MM.1S (cell line): ENCODE results near the gene WNK1.

ENCODE experiments used
- DNase-seq: peaks from one replicate; pipeline ENCODE4 v3.0.0-alpha.2; 2015
- H2AFZ ChIP-seq: fragments of 300-600 bp; sonication (generic); 2 replicates; pipeline ENCODE4 v1.6.0; 2016; ENCODE audit warnings: antibody characterized with exemption, low read length
- H3F3A ChIP-seq: fragments of 300-600 bp; sonication (generic); 2 replicates; pipeline ENCODE4 v1.6.1; 2016; ENCODE audit warnings: mild to moderate bottlenecking, antibody characterized with exemption, low read length, moderate library complexity, mixed read lengths; ENCODE audit not compliant: insufficient read depth
- H3K27ac ChIP-seq: fragments of 300-600 bp; sonication (generic); 2 replicates; pipeline ENCODE4 v1.5.1; 2016; ENCODE audit warnings: mild to moderate bottlenecking, low read length
- H3K27me3 ChIP-seq: fragments of 300-600 bp; sonication (generic); replicated peaks from 2 replicates; pipeline ENCODE4 v1.6.0; 2016; ENCODE audit warnings: low read length; ENCODE audit not compliant: insufficient read depth
- H3K36me3 ChIP-seq: fragments of 300-600 bp; sonication (generic); replicated peaks from 2 replicates; pipeline ENCODE4 v1.6.1; 2016; ENCODE audit warnings: mild to moderate bottlenecking, low read length, mixed read lengths; ENCODE audit not compliant: insufficient read depth
- H3K4me1 ChIP-seq: fragments of 300-600 bp; sonication (generic); 2 replicates; pipeline ENCODE4 v1.6.1; 2016; ENCODE audit warnings: low read length, mixed read lengths
- H3K4me2 ChIP-seq: fragments of 300-600 bp; sonication (generic); 2 replicates; pipeline ENCODE4 v1.6.0; 2016; ENCODE audit warnings: low read depth, low read length
- H3K4me3 ChIP-seq: fragments of 300-600 bp; sonication (generic); 2 replicates; pipeline ENCODE4 v1.5.1; 2016; ENCODE audit warnings: low read length, mixed read lengths
- H3K79me2 ChIP-seq: fragments of 300-600 bp; sonication (generic); 2 replicates; pipeline ENCODE4 v1.6.1; 2016; ENCODE audit warnings: mixed run types, low read length, mixed read lengths
- H3K9ac ChIP-seq: fragments of 300-600 bp; sonication (generic); 2 replicates; pipeline ENCODE4 v1.6.1; 2016; ENCODE audit warnings: low read length, mixed read lengths
- H3K9me2 ChIP-seq: fragments of 300-600 bp; sonication (generic); replicated peaks from 2 replicates; pipeline ENCODE4 v1.6.1; 2016; ENCODE audit warnings: mild to moderate bottlenecking, low read length, mixed read lengths; ENCODE audit not compliant: insufficient read depth
- H3K9me3 ChIP-seq: fragments of 300-600 bp; sonication (generic); replicated peaks from 2 replicates; pipeline ENCODE4 v1.6.1; 2016; ENCODE audit warnings: mild to moderate bottlenecking, low read length, mixed read lengths; ENCODE audit not compliant: insufficient read depth
- H4K20me1 ChIP-seq: fragments of 300-600 bp; sonication (generic); 2 replicates; pipeline ENCODE4 v1.6.1; 2016; ENCODE audit warnings: mild to moderate bottlenecking, low read length, moderate library complexity, mixed read lengths; ENCODE audit not compliant: insufficient read depth
- EZH2 ChIP-seq: fragments of 300-600 bp; sonication (generic); optimal IDR thresholded peaks from 2 replicates; pipeline ENCODE3; 2017; ENCODE audit warnings: low read depth, mild to moderate bottlenecking, antibody characterized with exemption, low read length, mixed read lengths
- EZH2phosphoT487 ChIP-seq: fragments of 300-600 bp; sonication (generic); IDR thresholded peaks from 2 replicates; pipeline ENCODE4 v1.6.1; 2018; ENCODE audit warnings: antibody characterized with exemption, low read length
- TF ChIP-seq, protein P1 (sequence below): fragments of 300-600 bp; sonication (generic); IDR thresholded peaks from 2 replicates; pipeline ENCODE4 v1.5.1; 2016; ENCODE audit warnings: antibody characterized with exemption, low read length, mixed read lengths

The WNK1 gene

GRCh38 chr12:752695-753610, 574 bp downstream of the WNK1 start:
- no peaks in the 10 kb centered on the region for H3K36me3 ChIP-seq
- TF ChIP-seq, protein P1, sequence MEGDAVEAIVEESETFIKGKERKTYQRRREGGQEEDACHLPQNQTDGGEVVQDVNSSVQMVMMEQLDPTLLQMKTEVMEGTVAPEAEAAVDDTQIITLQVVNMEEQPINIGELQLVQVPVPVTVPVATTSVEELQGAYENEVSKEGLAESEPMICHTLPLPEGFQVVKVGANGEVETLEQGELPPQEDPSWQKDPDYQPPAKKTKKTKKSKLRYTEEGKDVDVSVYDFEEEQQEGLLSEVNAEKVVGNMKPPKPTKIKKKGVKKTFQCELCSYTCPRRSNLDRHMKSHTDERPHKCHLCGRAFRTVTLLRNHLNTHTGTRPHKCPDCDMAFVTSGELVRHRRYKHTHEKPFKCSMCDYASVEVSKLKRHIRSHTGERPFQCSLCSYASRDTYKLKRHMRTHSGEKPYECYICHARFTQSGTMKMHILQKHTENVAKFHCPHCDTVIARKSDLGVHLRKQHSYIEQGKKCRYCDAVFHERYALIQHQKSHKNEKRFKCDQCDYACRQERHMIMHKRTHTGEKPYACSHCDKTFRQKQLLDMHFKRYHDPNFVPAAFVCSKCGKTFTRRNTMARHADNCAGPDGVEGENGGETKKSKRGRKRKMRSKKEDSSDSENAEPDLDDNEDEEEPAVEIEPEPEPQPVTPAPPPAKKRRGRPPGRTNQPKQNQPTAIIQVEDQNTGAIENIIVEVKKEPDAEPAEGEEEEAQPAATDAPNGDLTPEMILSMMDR, result no peak
- TF ChIP-seq EZH2, result no peak
- TF ChIP-seq EZH2phosphoT487, result no peak
- H4K20me1 ChIP-seq, result 0 out of 2 replicates have a peak, but pooled peaks cover 30% of the 10 kb centered on the region
- no peaks in the 10 kb centered on the region for H3K9me2 ChIP-seq
- peak overlapping the region; percentile 80 for H3K9ac ChIP-seq
- H3K4me1 ChIP-seq, result peaks cover 15% of the 10 kb centered on the region; the same call in 1 of the 2 replicates
- peak overlapping the region; percentile 73; the same call in 1 of the 2 replicates for H3K27ac ChIP-seq
- no peaks in the 10 kb centered on the region for H3K9me3 ChIP-seq
- peak; percentile 60 for DNase-seq
- peak overlapping the region; percentile 70 for H3K4me3 ChIP-seq
- H2AFZ ChIP-seq, result peak overlapping the region; percentile 79
- peak overlapping the region; percentile 83 for H3K4me2 ChIP-seq
- peaks cover 50% of the 10 kb centered on the region for H3K79me2 ChIP-seq
- H3F3A ChIP-seq, result peaks cover 36% of the 10 kb centered on the region
- H3K27me3 ChIP-seq, result no peaks in the 10 kb centered on the region

DNA sequence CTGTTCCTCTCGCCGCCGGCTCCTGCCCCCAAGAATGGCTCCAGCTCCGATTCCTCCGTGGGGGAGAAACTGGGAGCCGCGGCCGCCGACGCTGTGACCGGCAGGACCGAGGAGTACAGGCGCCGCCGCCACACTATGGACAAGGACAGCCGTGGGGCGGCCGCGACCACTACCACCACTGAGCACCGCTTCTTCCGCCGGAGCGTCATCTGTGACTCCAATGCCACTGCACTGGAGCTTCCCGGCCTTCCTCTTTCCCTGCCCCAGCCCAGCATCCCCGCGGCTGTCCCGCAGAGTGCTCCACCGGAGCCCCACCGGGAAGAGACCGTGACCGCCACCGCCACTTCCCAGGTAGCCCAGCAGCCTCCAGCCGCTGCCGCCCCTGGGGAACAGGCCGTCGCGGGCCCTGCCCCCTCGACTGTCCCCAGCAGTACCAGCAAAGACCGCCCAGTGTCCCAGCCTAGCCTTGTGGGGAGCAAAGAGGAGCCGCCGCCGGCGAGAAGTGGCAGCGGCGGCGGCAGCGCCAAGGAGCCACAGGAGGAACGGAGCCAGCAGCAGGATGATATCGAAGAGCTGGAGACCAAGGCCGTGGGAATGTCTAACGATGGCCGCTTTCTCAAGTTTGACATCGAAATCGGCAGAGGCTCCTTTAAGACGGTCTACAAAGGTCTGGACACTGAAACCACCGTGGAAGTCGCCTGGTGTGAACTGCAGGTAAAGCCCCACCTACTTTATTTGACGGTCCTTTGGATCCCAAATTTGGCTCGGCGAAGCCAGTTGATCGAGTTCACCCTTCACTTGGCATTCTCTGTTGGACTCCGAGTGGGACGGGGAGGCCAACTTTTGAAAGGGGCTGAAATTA, 1.5 kb downstream of the WNK1 start:
- Histone ChIP-seq H3K27me3 (no peaks in the 10 kb centered on the region), H3K79me2 (peaks cover 58% of the 10 kb centered on the region), H3F3A (peaks cover 36% of the 10 kb centered on the region), H3K4me3 (peak overlapping the region; percentile 70), H3K9ac (peak overlapping the region; percentile 62), H4K20me1 (0 out of 2 replicates have a peak, but pooled peaks cover 30% of the 10 kb centered on the region), H3K9me3 (no peaks in the 10 kb centered on the region), H3K27ac (peak overlapping the region; percentile 32; the same call in 1 of the 2 replicates), H3K4me1 (peaks cover 15% of the 10 kb centered on the region; the same call in 1 of the 2 replicates), H3K9me2 (no peaks in the 10 kb centered on the region), H3K36me3 (no peaks in the 10 kb centered on the region), H3K4me2 (peak overlapping the region; percentile 83), H2AFZ (peak overlapping the region; percentile 59)
- TF ChIP-seq, protein P1, result peak; percentile 27
- no peak for TF ChIP-seq EZH2phosphoT487
- DNase-seq, result peak; percentile 52

DNA sequence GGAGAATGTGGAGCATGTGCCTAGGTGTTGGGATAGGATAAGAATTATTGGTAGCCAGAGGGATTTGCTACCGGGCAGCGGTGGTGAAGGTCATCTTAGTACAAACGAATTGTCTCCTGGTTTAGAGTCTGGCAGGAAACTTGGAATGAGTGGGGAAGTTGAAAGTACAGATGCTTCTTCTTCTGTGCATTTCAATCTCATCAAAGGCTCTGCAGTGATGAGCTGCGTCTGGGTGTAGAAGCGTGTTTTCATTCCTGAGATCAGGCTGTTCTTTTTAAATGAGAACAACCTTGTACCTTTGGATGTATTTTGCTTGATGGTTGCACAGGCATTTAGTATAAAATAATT, 2.1 kb downstream of the WNK1 start:
- DNase-seq, result no peak
- TF ChIP-seq, protein P1, result no peak
- no peak for TF ChIP-seq EZH2
- TF ChIP-seq EZH2phosphoT487, result no peak

More for the DNA sequence above, 2.1 kb downstream of the WNK1 start:
- Histone ChIP-seq H3K9me3 (no peaks in the 10 kb centered on the region), H4K20me1 (0 out of 2 replicates have a peak, but pooled peaks cover 30% of the 10 kb centered on the region), H3K4me2 (peak overlapping the region; percentile 83), H3K36me3 (no peaks in the 10 kb centered on the region), H3F3A (peaks cover 36% of the 10 kb centered on the region), H3K27me3 (no peaks in the 10 kb centered on the region), H3K4me1 (peaks cover 15% of the 10 kb centered on the region; the same call in 1 of the 2 replicates), H3K4me3 (peak overlapping the region; percentile 70), H3K27ac (peak overlapping the region; percentile 15; the same call in 1 of the 2 replicates), H3K9ac (peak overlapping the region; percentile 62; the same call in 1 of the 2 replicates), H3K79me2 (peaks cover 65% of the 10 kb centered on the region), H3K9me2 (no peaks in the 10 kb centered on the region), H2AFZ (no peak overlapping the region)
